GM23338 (cell line): Measurements from ENCODE around the gene SLC47A1. TPM values are rescaled to one million over a fixed set of nuclear protein-coding genes. Genes with fewer than 3 reads are reported as not detected.

Experiments
- ATAC-seq: fragments of 200-7000 bp; cut with Tn5 transposase; 3 replicates; pipeline ENCODE4 v1.9.1; 2020
- DNase-seq: peaks from one replicate; pipeline ENCODE4 v3.0.0-alpha.2; 2015; ENCODE audit warnings: low spot score
- H2AFZ ChIP-seq: fragments of 200-600 bp; sonication (generic); 2 replicates; pipeline ENCODE4 v1.8.0; 2016; ENCODE audit warnings: antibody characterized with exemption, mild to moderate bottlenecking, moderate library complexity
- H3F3A ChIP-seq: fragments of 200-600 bp; sonication (generic); replicated peaks from 2 replicates; pipeline ENCODE4 v1.8.0; 2017; ENCODE audit warnings: antibody characterized with exemption, mixed run types, low read depth
- H3K27ac ChIP-seq: fragments of 200-600 bp; sonication (generic); 2 replicates; pipeline ENCODE4 v1.6.1; 2016; ENCODE audit warnings: low read depth
- H3K27me3 ChIP-seq: fragments of 200-600 bp; sonication (generic); 2 replicates; pipeline ENCODE4 v1.8.0; 2016; ENCODE audit warnings: mild to moderate bottlenecking, mixed run types, moderate library complexity; ENCODE audit not compliant: insufficient read depth
- H3K36me3 ChIP-seq: fragments of 200-600 bp; sonication (generic); 2 replicates; pipeline ENCODE4 v1.8.0; 2016; ENCODE audit warnings: mild to moderate bottlenecking; ENCODE audit not compliant: insufficient read depth
- H3K4me1 ChIP-seq: fragments of 200-600 bp; sonication (generic); 2 replicates; pipeline ENCODE4 v1.8.0; 2016; ENCODE audit warnings: mild to moderate bottlenecking, moderate library complexity; ENCODE audit not compliant: insufficient read depth
- H3K4me2 ChIP-seq: fragments of 200-600 bp; sonication (generic); 2 replicates; pipeline ENCODE4 v1.7.1; 2017; ENCODE audit warnings: mixed run types
- H3K4me3 ChIP-seq: fragments of 200-600 bp; sonication (generic); 2 replicates; pipeline ENCODE4 v1.6.1; 2016; ENCODE audit warnings: mixed run types
- H3K79me2 ChIP-seq: fragments of 200-600 bp; sonication (generic); replicated peaks from 2 replicates; pipeline ENCODE4 v1.8.0; 2017; ENCODE audit warnings: mild to moderate bottlenecking; ENCODE audit not compliant: insufficient read depth
- H3K9me2 ChIP-seq: fragments of 200-600 bp; sonication (generic); 2 replicates; pipeline ENCODE4 v1.8.0; 2017; ENCODE audit not compliant: insufficient read depth
- H4K20me1 ChIP-seq: fragments of 200-600 bp; sonication (generic); replicated peaks from 2 replicates; pipeline ENCODE4 v1.8.0; 2017; ENCODE audit warnings: mild to moderate bottlenecking; ENCODE audit not compliant: insufficient read depth
- H3K27ac Mint-ChIP-seq: 2 replicates; pipeline ENCODE4 v1.8.0; 2020; ENCODE audit warnings: inconsistent platforms, mild to moderate bottlenecking, moderate library complexity, mixed read lengths
- H3K27me3 Mint-ChIP-seq: 3 replicates; pipeline ENCODE4 v1.8.0; 2022; ENCODE audit warnings: low read depth, mild to moderate bottlenecking, moderate library complexity, mixed read lengths, inconsistent platforms; ENCODE audit not compliant: insufficient read depth, poor library complexity
- H3K36me3 Mint-ChIP-seq: 3 replicates; pipeline ENCODE4 v1.8.0; 2021; ENCODE audit warnings: low read depth, mild to moderate bottlenecking, inconsistent platforms, moderate library complexity, mixed read lengths
- H3K4me1 Mint-ChIP-seq: 3 replicates; pipeline ENCODE4 v1.8.0; 2020; ENCODE audit warnings: mild to moderate bottlenecking, inconsistent platforms, mixed read lengths
- H3K4me3 Mint-ChIP-seq: 3 replicates; pipeline ENCODE4 v1.8.0; 2021; ENCODE audit warnings: moderate library complexity, mild to moderate bottlenecking, inconsistent platforms, mixed read lengths
- H3K9me3 Mint-ChIP-seq: 3 replicates; pipeline ENCODE4 v1.8.0; 2020; ENCODE audit warnings: moderate library complexity, mild to moderate bottlenecking, inconsistent platforms, mixed read lengths
- CREB1 ChIP-seq: fragments of 250-450 bp; sonication (Bioruptor Pico); IDR thresholded peaks from 2 replicates; pipeline ENCODE4 v1.5.0; 2020; ENCODE audit warnings: low read depth, mild to moderate bottlenecking, moderate library complexity
- CTCF ChIP-seq, 2 experiments: fragments of 200-600 bp in 1 of 2; sonication (generic) in 1 of 2; conservative IDR thresholded peaks; 2 replicates each; pipeline versions ENCODE4 v1.5.1 to v1.6.1; 2016 to 2017; ENCODE audit warnings: antibody characterized with exemption in 2 of 2, low read depth in 2 of 2, mild to moderate bottlenecking in 2 of 2, moderate library complexity in 1 of 2
- ETS1 ChIP-seq: IDR thresholded peaks from 2 replicates; pipeline ENCODE4 v1.6.1; 2016; ENCODE audit warnings: antibody characterized with exemption
- EZH2 ChIP-seq: fragments of 200-600 bp; sonication (generic); IDR thresholded peaks from one replicate; pipeline ENCODE4 v1.8.0; 2017; ENCODE audit warnings: antibody characterized with exemption, mild to moderate bottlenecking, low read depth; ENCODE audit not compliant: unreplicated experiment
- EZH2phosphoT487 ChIP-seq: fragments of 200-600 bp; sonication (generic); IDR thresholded peaks from one replicate; pipeline ENCODE4 v1.8.1; 2018; ENCODE audit warnings: antibody characterized with exemption; ENCODE audit not compliant: unreplicated experiment
- JUNB ChIP-seq: IDR thresholded peaks from one replicate; pipeline ENCODE4 v1.6.1; 2016; ENCODE audit warnings: antibody characterized with exemption; ENCODE audit not compliant: unreplicated experiment
- NANOG ChIP-seq: IDR thresholded peaks from 2 replicates; pipeline ENCODE4 v1.6.1; 2016; ENCODE audit warnings: antibody characterized with exemption, borderline replicate concordance
- POLR2AphosphoS5 ChIP-seq: IDR thresholded peaks from 2 replicates; pipeline ENCODE4 v1.6.1; 2016; ENCODE audit warnings: antibody characterized with exemption, low read depth
- REST ChIP-seq: IDR thresholded peaks from one replicate; pipeline ENCODE4 v1.6.1; 2018; ENCODE audit warnings: antibody characterized with exemption; ENCODE audit not compliant: unreplicated experiment
- STAT1 ChIP-seq: IDR thresholded peaks from one replicate; pipeline ENCODE4 v1.6.1; 2016; ENCODE audit warnings: antibody characterized with exemption; ENCODE audit not compliant: unreplicated experiment
- ZNF114 ChIP-seq: fragments of 250-450 bp; sonication (Bioruptor Pico); IDR thresholded peaks from 2 replicates; pipeline ENCODE4 v1.5.0; 2020; ENCODE audit warnings: mild to moderate bottlenecking, moderate library complexity
- ZNF331 ChIP-seq: fragments of 250-450 bp; sonication (Bioruptor Pico); IDR thresholded peaks from 2 replicates; pipeline ENCODE4 v1.5.0; 2020; ENCODE audit warnings: low read depth, mild to moderate bottlenecking, moderate library complexity
- polyA plus RNA-seq: library from polyadenylated mRNA; unstranded; fragments of >200 nt; fragmentation: Nextera tagmentation; extraction: Ambion mirVana; gene quantifications from 2 replicates; pipeline ENCODE4 v1.2.1, GENCODE V29; 2016
- total RNA-seq: library from RNA; depleted of rRNA; stranded (reverse); fragments of >200 nt; shearing (Covaris generic); gene quantifications from 2 replicates; pipeline ENCODE4 v1.2.3, GENCODE V29; 2014

SLC47A1 gene
- total and polyA plus RNA-seq, 2 experiments from 2014 or later, result 0.53 to 1.9 TPM

- TF ChIP-seq REST (no peak), ETS1 (no peak), NANOG (no peak), ZNF114 (no peak), CTCF (conservative IDR thresholded peaks at IDR 0.05; ENCODE audit: low read depth in 2 of 2) (no peak), EZH2 (no peak), EZH2phosphoT487 (no peak), JUNB (no peak), STAT1 (no peak), POLR2AphosphoS5 (no peak), CREB1 (CRISPR knock-in tag) (no peak), ZNF331 (no peak)
These were observed 76.7 kb downstream of the SLC47A1 start (continued) for GRCh38 chr17:19610311-19610710.

GRCh38 chr17:19610879-19611278, 77.2 kb downstream of the SLC47A1 start:
- H3K36me3 Mint-ChIP-seq, result no peaks in the 10 kb centered on the region
- DNase-seq, result no peak
- H3K4me3 ChIP-seq, result no peak overlapping the region
- H3K4me1 ChIP-seq, result no peaks in the 10 kb centered on the region
- no peaks in the 10 kb centered on the region for H3K36me3 ChIP-seq
- no peaks in the 10 kb centered on the region for H3K27me3 ChIP-seq
- no peak for ATAC-seq
- H3K9me3 Mint-ChIP-seq, result no peaks in the 10 kb centered on the region
- H3F3A ChIP-seq, result no peaks in the 10 kb centered on the region
- no peak overlapping the region for H3K27ac Mint-ChIP-seq
- no peak overlapping the region for H3K27ac ChIP-seq
- H3K4me1 Mint-ChIP-seq, result peaks cover 4% of the 10 kb centered on the region; the same call in 1 of the 3 replicates
- peak overlapping the region; percentile 60; the same call in 1 of the 2 replicates for H2AFZ ChIP-seq
- no peaks in the 10 kb centered on the region for H4K20me1 ChIP-seq
- no peaks in the 10 kb centered on the region for H3K9me2 ChIP-seq
- no peak overlapping the region for H3K4me2 ChIP-seq
- H3K27me3 Mint-ChIP-seq, result peaks cover 5% of the 10 kb centered on the region
- H3K79me2 ChIP-seq, result no peaks in the 10 kb centered on the region
- no peak overlapping the region for H3K4me3 Mint-ChIP-seq
- TF ChIP-seq ZNF114 (no peak), EZH2phosphoT487 (no peak), CTCF (conservative IDR thresholded peaks at IDR 0.05; ENCODE audit: low read depth in 2 of 2) (no peak), CREB1 (CRISPR knock-in tag) (no peak), REST (no peak)
